Fibroblast of pulmonary artery (primary cell): ENCODE data around the gene PBRM1.

ENCODE experiments used
- DNase-seq: peaks from one replicate; pipeline ENCODE4 v3.0.0-alpha.2; 2010; ENCODE audit warnings: low read depth
- H3K4me3 ChIP-seq: replicated peaks from 2 replicates; pipeline ENCODE4 v1.5.1; 2011; ENCODE audit warnings: low read depth, mild to moderate bottlenecking, control low read depth, low read length, moderate library complexity
- CTCF ChIP-seq: IDR thresholded peaks from 2 replicates; pipeline ENCODE4 v1.5.1; 2011; ENCODE audit warnings: mild to moderate bottlenecking, control low read depth, low read length, inconsistent platforms; ENCODE audit errors: missing control alignments

Gene PBRM1

GRCh38 chr3:52636673-52637072 is 49.0 kb downstream of the PBRM1 start:
- no peak for TF ChIP-seq CTCF
- no peak for DNase-seq
- H3K4me3 ChIP-seq = no peak overlapping the region

GRCh38 chr3:52633786-52634185 is 51.9 kb downstream of the PBRM1 start:
- TF ChIP-seq CTCF = no peak
- no peak for DNase-seq
- no peak overlapping the region for H3K4me3 ChIP-seq

GRCh38 chr3:52625041-52625440 is 60.7 kb downstream of the PBRM1 start:
- TF ChIP-seq CTCF = no peak
- no peak overlapping the region for H3K4me3 ChIP-seq
- DNase-seq = no peak

- no peak overlapping the region for H3K4me3 ChIP-seq
- no peak for DNase-seq
- no peak for TF ChIP-seq CTCF
Observed at GRCh38 chr3:52623234-52623792, 62.4 kb downstream of the PBRM1 start.

GRCh38 chr3:52620580-52620979 is 65.1 kb downstream of the PBRM1 start:
- no peak overlapping the region for H3K4me3 ChIP-seq

GRCh38 chr3:52615166-52615565 is 70.5 kb downstream of the PBRM1 start:
- H3K4me3 ChIP-seq = no peak overlapping the region
- DNase-seq = peak; percentile 14
- TF ChIP-seq CTCF = no peak

More at GRCh38 chr3:52620580-52620979, 65.1 kb downstream of the PBRM1 start:
- DNase-seq = no peak
- TF ChIP-seq CTCF = no peak

- TF ChIP-seq CTCF = no peak
- no peak for DNase-seq
- no peak overlapping the region for H3K4me3 ChIP-seq
Observed at GRCh38 chr3:52614689-52615088, 71.0 kb downstream of the PBRM1 start.
